ENCODE measurements around the gene NLRC3.

Gene NLRC3

DNA sequence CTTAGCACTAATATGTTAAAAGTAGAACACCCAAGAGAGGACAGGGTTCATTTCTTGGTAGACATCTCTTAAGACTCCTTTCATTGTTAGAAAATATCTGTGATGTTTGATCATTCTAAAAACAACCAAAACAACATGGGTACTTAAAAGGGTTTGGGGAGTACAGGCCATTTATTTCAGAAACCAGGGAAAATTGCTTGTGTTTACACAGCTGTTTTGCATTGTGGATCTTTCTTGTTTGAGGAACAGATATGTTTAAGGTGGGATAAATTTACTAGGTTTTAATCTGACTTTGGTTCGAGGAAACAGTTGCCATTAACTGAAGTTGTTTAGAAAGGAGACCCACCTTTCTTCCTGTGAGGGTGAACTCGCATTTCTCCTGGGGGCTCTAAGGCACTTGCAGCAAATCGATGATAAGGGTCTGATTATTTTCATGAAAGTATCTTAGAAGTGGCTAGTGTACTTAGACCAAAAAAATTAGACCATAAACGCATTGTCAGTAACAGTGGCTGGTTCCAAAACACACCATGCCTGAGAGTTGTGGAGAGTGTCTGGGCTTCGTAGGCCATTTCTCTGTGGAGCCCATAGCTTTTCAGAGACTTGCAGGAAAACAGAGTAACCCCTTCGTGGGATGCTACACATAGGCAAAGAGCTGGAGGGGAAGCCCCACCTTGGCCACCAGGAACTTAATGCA lies 58.8 kb downstream of the NLRC3 start:
- Histone ChIP-seq H3K27me3 (ENCODE audit: control insufficient read depth, insufficient read depth, low read length, poor library complexity, severe bottlenecking) (no peaks in the 10 kb centered on the region), H3K27ac (ENCODE audit: insufficient read depth, low read depth, low read length, poor library complexity, severe bottlenecking) (no peak overlapping the region), H3K4me3 (ENCODE audit: insufficient read depth, low read depth, low read length) (no peak overlapping the region), H3K4me1 (ENCODE audit: control insufficient read depth, insufficient read depth, low read length) (no peaks in the 10 kb centered on the region), H3K36me3 (ENCODE audit: control insufficient read depth, insufficient read depth, low read length) (peaks cover 19% of the 10 kb centered on the region), H3K9me3 (ENCODE audit: control insufficient read depth, low read length) (no peaks in the 10 kb centered on the region)
- WGBS, 2 experiments: 96% methylated on average over 6 of the region's 6 CpGs

DNA sequence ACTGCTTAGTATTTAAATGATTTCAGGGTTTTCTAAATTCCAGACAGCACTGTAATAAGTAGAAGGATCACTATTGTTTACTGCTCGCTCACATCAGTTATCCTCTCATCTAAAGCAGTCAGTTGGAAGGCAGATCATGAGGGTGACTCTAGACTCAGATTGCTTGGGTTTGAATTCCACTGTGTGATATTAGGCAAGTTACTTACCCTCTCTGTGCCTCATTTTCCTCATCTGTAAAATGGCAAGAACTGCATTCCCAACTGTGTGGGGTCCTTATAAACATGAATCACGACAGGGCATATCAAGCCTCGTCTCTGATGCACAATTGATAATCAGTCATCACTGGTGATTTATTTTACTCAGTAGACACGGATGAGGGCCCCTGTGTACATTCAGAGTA lies 61.3 kb downstream of the NLRC3 start:
- Histone ChIP-seq H3K4me1 (ENCODE audit: control insufficient read depth, insufficient read depth, low read length) (no peaks in the 10 kb centered on the region), H3K36me3 (ENCODE audit: control insufficient read depth, insufficient read depth, low read length) (peaks cover 26% of the 10 kb centered on the region), H3K4me3 (ENCODE audit: insufficient read depth, low read depth, low read length) (no peak overlapping the region), H3K27ac (ENCODE audit: insufficient read depth, low read depth, low read length, poor library complexity, severe bottlenecking) (no peak overlapping the region), H3K9me3 (ENCODE audit: control insufficient read depth, low read length) (no peaks in the 10 kb centered on the region), H3K27me3 (ENCODE audit: control insufficient read depth, insufficient read depth, low read length, poor library complexity, severe bottlenecking) (no peaks in the 10 kb centered on the region)
- WGBS, 2 experiments: 94% methylated on average over 4 of the region's 4 CpGs

DNA sequence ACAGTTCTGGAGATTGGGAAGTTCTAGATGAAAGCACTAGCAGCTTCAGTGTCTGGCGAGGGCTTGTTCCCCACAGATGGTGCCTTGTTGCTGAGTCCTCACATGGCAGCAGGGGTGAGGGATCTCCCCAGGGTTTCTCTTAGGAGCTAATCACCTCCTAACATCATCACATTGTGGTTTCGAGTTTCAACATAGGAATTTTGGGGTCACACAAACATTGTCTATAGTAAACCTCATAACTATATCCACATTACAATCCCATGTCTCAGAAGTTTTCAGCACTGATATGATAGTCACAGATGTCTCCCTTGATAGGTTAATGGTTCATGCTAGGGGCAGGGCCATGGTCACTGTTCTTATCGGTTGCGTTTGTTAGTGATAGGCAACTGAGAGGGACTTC lies 62.6 kb downstream of the NLRC3 start:
- H3K36me3 ChIP-seq (ENCODE audit: control insufficient read depth, insufficient read depth, low read length): peaks cover 25% of the 10 kb centered on the region
- no peaks in the 10 kb centered on the region for H3K27me3 ChIP-seq (ENCODE audit: control insufficient read depth, insufficient read depth, low read length, poor library complexity, severe bottlenecking)
- no peaks in the 10 kb centered on the region for H3K4me1 ChIP-seq (ENCODE audit: control insufficient read depth, insufficient read depth, low read length)
- WGBS, 2 experiments: 90 to 96% methylated on average over 4 of the region's 4 CpGs
- H3K27ac ChIP-seq (ENCODE audit: insufficient read depth, low read depth, low read length, poor library complexity, severe bottlenecking): no peak overlapping the region
- no peaks in the 10 kb centered on the region for H3K9me3 ChIP-seq (ENCODE audit: control insufficient read depth, low read length)
- no peak overlapping the region for H3K4me3 ChIP-seq (ENCODE audit: insufficient read depth, low read depth, low read length)

DNA sequence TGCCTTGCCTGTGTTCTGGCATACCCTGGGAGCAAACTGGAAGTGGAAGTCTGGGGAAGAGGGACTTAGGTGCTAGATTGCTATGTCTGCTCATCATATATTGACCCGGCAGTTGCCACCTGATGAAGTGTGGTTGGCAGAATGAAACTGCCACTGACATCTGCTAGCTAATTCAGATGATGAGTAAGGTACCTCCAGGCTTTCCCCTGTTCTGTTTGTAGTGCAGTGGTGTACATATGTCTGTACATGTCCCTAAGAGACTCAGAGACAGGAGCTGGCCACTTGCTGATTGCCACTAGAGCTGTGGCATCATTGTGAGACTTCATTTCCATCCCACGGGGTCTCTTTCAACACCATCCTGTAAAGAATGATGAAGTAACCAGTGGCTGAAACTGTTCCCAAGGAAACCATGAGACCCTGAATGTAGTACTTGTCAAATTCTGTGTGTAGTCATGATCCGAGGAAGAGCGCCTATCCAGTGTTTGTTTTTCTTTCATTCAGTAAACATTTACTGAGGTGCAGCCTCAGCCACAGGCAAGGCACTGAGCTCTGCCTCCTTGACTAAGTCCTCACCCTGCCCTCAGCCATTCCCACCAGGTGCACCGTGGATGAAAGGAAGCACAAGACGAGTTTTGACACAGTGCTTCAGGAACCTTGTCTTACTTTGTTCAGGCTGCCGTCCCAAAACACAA lies 63.2 kb downstream of the NLRC3 start:
- 94 to 96% methylated on average over 7 of the region's 7 CpGs for WGBS, 2 experiments
- H3K4me1 ChIP-seq (ENCODE audit: control insufficient read depth, insufficient read depth, low read length): no peaks in the 10 kb centered on the region
- no peaks in the 10 kb centered on the region for H3K27me3 ChIP-seq (ENCODE audit: control insufficient read depth, insufficient read depth, low read length, poor library complexity, severe bottlenecking)
- H3K4me3 ChIP-seq (ENCODE audit: insufficient read depth, low read depth, low read length): no peak overlapping the region
- H3K36me3 ChIP-seq (ENCODE audit: control insufficient read depth, insufficient read depth, low read length): peaks cover 30% of the 10 kb centered on the region
- H3K9me3 ChIP-seq (ENCODE audit: control insufficient read depth, low read length): no peaks in the 10 kb centered on the region
- no peak overlapping the region for H3K27ac ChIP-seq (ENCODE audit: insufficient read depth, low read depth, low read length, poor library complexity, severe bottlenecking)

DNA sequence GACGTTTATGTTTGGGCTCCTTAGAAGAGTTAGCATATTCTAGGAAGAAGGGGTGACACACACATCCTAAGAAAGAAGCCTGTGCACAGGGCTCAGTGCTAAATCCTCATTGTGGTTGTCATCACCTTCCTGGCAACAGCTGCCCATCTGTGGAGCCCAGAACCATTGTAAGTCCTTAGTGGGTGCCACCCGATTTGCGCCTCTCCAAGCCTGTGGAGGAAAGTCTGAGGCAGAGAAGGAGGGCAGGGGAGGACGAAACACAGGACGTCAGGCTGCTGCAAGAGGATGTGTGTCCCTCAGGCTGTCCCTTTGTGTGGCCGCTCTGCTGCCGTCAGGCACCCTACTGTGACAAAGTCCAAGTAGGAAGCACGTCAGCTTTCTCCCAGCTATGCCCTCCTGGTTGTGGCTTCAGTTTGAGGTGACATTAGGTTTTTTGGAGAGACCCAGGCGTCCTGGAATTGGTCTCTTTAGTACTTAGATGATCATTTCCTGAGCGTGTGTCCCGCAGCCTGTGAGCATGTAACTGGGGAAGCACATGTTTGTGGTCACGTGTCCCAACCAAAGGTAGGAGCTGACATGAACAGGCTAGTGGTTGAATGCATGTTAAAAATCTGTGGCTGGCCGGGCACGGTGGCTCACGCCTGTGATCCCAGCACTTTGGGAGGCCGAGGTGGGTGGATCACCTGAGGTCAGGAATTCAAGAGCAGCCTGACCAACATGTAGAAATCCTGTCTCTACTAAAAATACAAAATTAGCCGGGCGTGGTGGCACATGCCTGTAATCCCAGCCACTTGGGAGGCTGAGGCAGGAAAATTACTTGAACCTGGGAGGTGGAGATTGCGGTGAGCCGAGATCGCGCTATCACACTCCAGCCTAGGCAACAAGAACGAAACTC lies 65.7 kb downstream of the NLRC3 start:
- Histone ChIP-seq H3K27me3 (ENCODE audit: control insufficient read depth, insufficient read depth, low read length, poor library complexity, severe bottlenecking) (no peaks in the 10 kb centered on the region), H3K27ac (ENCODE audit: insufficient read depth, low read depth, low read length, poor library complexity, severe bottlenecking) (no peak overlapping the region), H3K4me3 (ENCODE audit: insufficient read depth, low read depth, low read length) (no peak overlapping the region), H3K36me3 (ENCODE audit: control insufficient read depth, insufficient read depth, low read length) (peaks cover 33% of the 10 kb centered on the region), H3K9me3 (ENCODE audit: control insufficient read depth, low read length) (no peaks in the 10 kb centered on the region), H3K4me1 (ENCODE audit: control insufficient read depth, insufficient read depth, low read length) (no peaks in the 10 kb centered on the region)
- WGBS, 2 experiments: 87 to 90% methylated on average over 23 of the region's 23 CpGs

DNA sequence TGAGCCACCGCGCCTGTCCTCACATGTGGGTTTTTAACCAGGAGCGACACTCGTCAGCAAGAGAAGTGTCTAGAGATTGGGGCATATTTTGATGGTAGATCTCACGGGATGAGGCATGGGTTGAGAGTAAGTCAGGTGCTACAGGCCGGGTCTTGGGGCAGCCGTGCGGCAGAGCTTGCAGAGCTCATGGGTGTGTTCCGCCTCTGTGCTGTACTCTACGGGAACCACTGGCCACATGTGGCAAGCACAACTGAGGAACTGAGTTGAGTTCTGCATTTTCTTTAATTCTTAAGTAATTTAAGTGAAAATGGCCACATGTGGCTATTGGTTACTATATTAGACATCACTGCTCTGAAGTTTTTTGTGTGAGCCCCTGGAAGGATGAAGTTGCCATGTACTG lies 66.8 kb downstream of the NLRC3 start:
- Histone ChIP-seq H3K4me1 (ENCODE audit: control insufficient read depth, insufficient read depth, low read length) (no peaks in the 10 kb centered on the region), H3K27ac (ENCODE audit: insufficient read depth, low read depth, low read length, poor library complexity, severe bottlenecking) (no peak overlapping the region), H3K36me3 (ENCODE audit: control insufficient read depth, insufficient read depth, low read length) (peaks cover 34% of the 10 kb centered on the region), H3K9me3 (ENCODE audit: control insufficient read depth, low read length) (no peaks in the 10 kb centered on the region), H3K4me3 (ENCODE audit: insufficient read depth, low read depth, low read length) (no peak overlapping the region), H3K27me3 (ENCODE audit: control insufficient read depth, insufficient read depth, low read length, poor library complexity, severe bottlenecking) (no peaks in the 10 kb centered on the region)
- 95% methylated on average over 10 of the region's 10 CpGs for WGBS, 2 experiments

DNA sequence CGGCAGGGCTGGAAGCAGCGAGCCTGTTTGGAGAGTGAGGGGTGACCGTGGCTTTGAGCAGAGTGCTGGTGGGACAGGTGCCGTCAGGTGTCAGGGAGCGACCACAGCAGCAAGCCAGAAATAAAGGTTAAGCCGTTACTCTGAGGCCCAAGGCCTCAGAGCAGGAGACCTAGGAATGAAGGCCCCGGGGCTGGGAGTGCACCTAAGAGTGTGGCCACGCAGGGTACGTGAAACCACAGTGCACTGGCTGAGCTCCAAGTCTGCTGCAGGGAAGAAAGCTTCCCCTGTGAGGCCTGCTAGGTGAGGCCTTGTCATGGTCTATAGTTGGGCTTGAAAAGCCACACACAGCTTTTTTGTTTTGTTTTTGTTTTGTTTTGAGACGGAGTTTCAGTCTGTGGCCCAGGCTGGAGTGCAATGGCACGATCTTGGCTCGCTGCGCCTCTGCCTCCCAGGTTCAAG lies 67.7 kb downstream of the NLRC3 start:
- 93 to 97% methylated on average over 13 of the region's 13 CpGs for WGBS, 2 experiments
- H3K4me1 ChIP-seq (ENCODE audit: control insufficient read depth, insufficient read depth, low read length): no peaks in the 10 kb centered on the region
- H3K27me3 ChIP-seq (ENCODE audit: control insufficient read depth, insufficient read depth, low read length, poor library complexity, severe bottlenecking): no peaks in the 10 kb centered on the region
- H3K4me3 ChIP-seq (ENCODE audit: insufficient read depth, low read depth, low read length): no peak overlapping the region
- no peak overlapping the region for H3K27ac ChIP-seq (ENCODE audit: insufficient read depth, low read depth, low read length, poor library complexity, severe bottlenecking)
- no peaks in the 10 kb centered on the region for H3K9me3 ChIP-seq (ENCODE audit: control insufficient read depth, low read length)
- peaks cover 34% of the 10 kb centered on the region for H3K36me3 ChIP-seq (ENCODE audit: control insufficient read depth, insufficient read depth, low read length)

DNA sequence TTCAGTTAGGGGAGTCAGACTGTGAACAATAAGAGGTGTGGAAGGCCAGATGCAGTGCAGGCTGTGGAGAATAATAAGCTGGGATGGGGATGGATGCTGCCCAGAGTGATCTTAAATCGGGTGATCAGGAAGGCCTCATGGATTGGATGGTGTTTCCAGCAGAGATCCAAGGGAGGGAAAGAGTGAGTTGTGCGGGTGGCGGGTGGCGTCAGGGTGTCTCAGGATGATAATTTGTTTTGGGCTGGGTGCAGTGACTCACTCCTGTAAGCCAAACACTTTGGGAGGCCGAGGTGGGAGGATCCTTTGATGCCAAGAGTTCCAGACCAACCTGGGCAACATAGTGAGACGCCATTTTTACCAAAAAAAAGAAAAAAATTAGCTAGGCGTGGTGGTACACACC lies 68.5 kb downstream of the NLRC3 start:
- no peaks in the 10 kb centered on the region for H3K27me3 ChIP-seq (ENCODE audit: control insufficient read depth, insufficient read depth, low read length, poor library complexity, severe bottlenecking)
- no peaks in the 10 kb centered on the region for H3K4me1 ChIP-seq (ENCODE audit: control insufficient read depth, insufficient read depth, low read length)
- 89% methylated on average over 7 of the region's 7 CpGs for WGBS, 2 experiments
- peaks cover 34% of the 10 kb centered on the region for H3K36me3 ChIP-seq (ENCODE audit: control insufficient read depth, insufficient read depth, low read length)
- H3K9me3 ChIP-seq (ENCODE audit: control insufficient read depth, low read length): no peaks in the 10 kb centered on the region
- no peak overlapping the region for H3K27ac ChIP-seq (ENCODE audit: insufficient read depth, low read depth, low read length, poor library complexity, severe bottlenecking)
- H3K4me3 ChIP-seq (ENCODE audit: insufficient read depth, low read depth, low read length): no peak overlapping the region

DNA sequence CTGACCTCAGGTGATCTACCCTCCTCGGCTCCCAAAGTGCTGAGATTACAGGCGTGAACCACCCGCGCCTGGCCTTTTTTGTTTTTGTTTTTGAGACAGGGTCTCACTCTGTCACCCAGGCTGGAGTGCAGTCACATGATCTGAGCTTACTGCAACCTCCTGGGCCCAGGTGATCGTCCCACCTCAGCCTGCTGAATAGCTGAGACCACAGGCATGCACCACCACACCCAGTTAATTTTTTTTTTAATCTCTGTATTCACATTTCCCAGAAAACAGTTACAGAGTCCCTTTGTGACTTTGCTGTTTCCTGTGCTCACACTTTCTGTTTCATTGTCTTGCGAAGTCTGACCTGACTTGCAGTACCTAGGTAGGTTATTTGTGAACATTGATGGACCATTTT lies 73.7 kb downstream of the NLRC3 start:
- H3K9me3 ChIP-seq (ENCODE audit: control insufficient read depth, low read length): no peaks in the 10 kb centered on the region

More for the DNA sequence above, 73.7 kb downstream of the NLRC3 start:
- H3K4me1 ChIP-seq (ENCODE audit: control insufficient read depth, insufficient read depth, low read length): peaks cover 8% of the 10 kb centered on the region
- WGBS, 2 experiments: 92 to 95% methylated on average over 6 of the region's 6 CpGs
- H3K4me3 ChIP-seq (ENCODE audit: insufficient read depth, low read depth, low read length): no peak overlapping the region
- no peak overlapping the region for H3K27ac ChIP-seq (ENCODE audit: insufficient read depth, low read depth, low read length, poor library complexity, severe bottlenecking)
- H3K27me3 ChIP-seq (ENCODE audit: control insufficient read depth, insufficient read depth, low read length, poor library complexity, severe bottlenecking): no peaks in the 10 kb centered on the region
- H3K36me3 ChIP-seq (ENCODE audit: control insufficient read depth, insufficient read depth, low read length): peaks cover 10% of the 10 kb centered on the region
